Activated CD8-positive, alpha-beta memory T cell treated with anti-CD3 and anti-CD28 coated beads, Interleukin-2, amount 50 U/mL, for 4 hours (primary cell): ENCODE results near the gene DHRS4L2.
"Not testable (repeated sequence)": the region's sequence is repeated elsewhere in the genome, so short reads cannot be mapped to it uniquely, and the experiment has no call there.

Experiments used
- DNase-seq: peaks from one replicate; pipeline ENCODE4 v3.0.0-alpha.2; 2020

DHRS4L2 gene

DNA sequence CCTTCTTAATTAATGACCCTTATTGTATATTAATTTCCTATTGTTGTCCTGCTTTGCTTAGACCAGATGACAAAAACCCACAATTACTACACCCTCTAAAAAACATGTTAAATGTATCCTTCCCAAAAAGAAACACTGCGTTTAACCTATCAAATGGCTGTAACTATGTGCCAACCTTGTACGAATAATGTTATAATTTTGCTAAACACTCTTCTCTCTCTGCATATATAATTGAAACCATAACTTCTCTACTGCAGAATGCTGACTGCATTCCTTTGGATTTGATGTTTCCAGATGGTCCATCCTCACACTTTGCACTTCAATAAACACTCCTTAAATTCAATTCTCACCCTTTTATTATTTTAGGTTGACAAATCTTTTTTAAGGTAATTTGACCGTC lies 31.8 kb downstream of the DHRS4L2 start:
- DNase-seq = not testable (repeated sequence)

DNA sequence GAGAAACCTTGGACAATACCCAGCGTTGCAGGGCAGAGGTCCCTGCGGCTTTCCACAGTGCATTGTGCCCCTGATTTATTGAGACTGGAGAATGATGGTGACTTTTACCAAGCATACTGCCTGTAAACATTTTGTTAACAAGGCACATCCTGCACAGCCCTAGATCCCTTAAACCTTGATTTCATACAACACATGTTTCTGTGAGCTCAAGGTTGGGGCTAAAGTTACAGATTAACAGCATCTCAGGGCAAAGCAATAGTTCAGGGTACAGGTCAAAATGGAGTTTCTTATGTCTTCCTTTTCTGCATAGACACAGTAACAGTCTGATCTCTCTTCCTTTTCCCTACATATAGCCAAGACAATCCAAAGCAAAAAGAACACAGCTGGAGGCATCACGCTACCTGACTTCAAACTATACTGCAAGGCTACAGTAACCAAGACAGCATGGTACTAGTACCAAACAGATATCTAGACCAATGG lies 36.2 kb downstream of the DHRS4L2 start:
- not testable (repeated sequence) for DNase-seq

- DNase-seq = not testable (repeated sequence)
These were observed 41.0 kb downstream of the DHRS4L2 start for GRCh38 chr14:24029687-24030086.

GRCh38 chr14:24031331-24031730 lies 42.6 kb downstream of the DHRS4L2 start:
- not testable (repeated sequence) for DNase-seq

DNA sequence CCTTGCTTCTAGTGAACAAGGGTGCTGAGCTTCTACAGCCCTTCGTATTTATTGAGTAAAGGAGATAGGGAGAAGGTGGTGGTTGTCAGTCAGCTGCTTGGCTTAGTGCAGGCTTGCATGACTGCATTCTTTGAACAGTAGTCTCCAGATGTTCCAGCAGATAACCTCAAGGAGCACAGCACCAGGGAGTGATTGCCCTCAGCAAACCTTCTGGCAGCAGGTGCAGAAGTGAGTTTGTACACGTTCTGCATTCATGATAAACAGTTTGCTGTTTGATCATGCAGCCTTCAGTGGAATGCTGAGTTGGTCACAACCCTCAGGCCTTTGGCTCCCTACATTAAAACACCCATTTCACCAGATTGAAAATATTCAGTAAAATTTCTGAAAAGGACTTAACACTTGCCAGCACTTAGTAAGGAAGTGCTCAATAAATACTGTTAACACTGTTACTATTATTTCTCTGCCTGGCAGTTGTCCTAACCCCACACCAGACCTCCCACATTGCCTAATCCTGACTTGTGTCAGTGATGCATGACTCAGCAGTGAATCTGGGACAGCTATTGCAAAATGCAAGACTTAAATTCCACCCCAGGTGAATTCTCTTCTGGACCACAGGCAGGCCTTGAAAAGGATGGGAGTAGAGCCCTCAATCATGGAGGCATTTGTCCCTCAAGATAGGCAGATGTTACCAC lies 44.1 kb downstream of the DHRS4L2 start:
- no peak for DNase-seq

- DNase-seq = not testable (repeated sequence)
These were observed 47.0 kb downstream of the DHRS4L2 start for GRCh38 chr14:24035769-24036168.

DNA sequence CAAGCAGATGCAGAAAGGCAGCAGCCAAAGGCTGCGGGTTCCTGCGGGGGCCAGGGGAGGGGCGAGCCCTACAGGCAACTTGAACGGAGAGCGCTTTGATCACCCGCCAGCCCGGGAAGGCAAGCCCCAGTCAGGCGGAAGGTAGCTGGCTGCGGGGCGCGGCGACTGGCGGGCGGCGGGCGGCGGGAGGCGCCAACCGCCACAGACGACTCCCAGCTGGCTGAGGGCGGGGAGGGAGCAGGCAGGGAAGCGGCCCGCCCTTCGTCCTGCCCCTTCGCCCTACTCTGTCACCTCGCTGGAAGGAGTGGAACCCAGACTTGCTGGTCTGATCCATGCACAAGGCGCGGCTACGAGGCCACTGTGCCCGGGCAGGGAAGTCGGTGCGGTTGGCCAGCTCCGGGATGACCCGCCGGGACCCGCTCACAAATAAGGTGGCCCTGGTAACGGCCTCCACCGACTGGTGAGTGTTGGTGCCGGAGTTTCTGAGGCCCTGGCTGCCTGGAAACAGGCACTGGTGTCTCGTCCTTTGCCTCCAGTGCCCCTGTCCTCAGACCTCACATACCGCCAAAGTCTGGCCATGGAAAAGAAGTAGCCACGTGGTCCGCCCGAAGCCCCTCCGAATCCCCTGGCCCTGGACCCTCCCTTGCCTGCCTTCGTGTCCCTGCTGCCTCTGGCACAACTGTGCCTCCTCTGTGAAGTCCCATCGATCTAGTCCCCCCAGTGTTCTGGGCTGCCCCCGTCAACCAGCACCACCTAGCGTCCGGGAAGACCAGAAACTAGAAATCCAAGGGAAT lies 47.6 kb downstream of the DHRS4L2 start:
- DNase-seq = peak; percentile 70

DNA sequence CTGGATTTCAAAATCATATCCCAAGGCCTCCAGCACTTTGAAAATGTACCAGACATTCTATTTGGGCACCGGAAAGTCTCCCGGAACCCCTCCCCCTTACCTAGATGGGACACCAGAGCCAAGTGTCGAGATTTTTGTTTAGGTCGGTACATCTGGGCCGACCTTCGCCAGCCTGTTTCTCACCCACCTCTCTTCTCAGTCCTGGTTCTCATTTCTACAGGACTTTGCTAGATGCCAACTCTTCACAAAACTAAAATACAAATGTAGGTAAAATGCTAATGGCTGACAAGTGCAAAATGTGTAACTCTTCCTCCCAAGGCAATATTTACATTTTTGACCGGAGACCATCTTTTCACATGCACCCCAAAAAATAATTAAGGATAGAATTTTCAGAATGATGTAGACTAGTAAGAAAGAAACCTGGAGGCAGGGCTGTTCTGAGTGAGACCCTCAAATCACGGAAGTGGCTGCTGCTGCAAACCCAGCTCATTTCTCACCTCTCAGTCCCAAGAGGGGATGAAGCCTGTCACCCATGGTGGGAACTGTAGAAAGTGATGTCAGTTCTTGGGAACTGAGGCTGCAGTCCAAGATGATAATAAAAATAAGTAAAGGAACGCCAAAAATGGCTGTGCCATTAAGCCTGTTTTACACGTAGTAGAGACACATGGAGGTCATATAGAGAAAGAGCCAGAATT lies 48.4 kb downstream of the DHRS4L2 start:
- not testable (repeated sequence) for DNase-seq

DNA sequence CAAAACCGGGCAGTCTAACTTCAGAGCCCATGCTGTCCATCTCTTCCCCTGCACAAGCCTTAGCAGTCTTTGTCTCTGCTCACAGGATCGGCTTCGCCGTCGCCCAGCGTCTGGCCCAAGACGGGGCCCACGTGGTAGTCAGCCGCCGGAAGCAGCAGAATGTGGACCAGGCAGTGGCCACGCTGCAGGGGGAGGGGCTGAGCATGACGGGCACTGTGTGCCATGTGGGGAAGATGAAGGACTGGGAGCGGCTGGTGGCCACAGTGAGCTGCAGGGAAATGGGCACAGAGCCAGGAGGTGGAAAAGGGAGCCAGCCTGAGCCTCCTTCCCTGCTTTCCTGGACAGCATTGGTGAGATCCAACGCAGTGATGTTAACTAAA lies 48.9 kb downstream of the DHRS4L2 start:
- no peak for DNase-seq

GRCh38 chr14:24038686-24039085 lies 50.0 kb downstream of the DHRS4L2 start:
- DNase-seq = no peak

DNA sequence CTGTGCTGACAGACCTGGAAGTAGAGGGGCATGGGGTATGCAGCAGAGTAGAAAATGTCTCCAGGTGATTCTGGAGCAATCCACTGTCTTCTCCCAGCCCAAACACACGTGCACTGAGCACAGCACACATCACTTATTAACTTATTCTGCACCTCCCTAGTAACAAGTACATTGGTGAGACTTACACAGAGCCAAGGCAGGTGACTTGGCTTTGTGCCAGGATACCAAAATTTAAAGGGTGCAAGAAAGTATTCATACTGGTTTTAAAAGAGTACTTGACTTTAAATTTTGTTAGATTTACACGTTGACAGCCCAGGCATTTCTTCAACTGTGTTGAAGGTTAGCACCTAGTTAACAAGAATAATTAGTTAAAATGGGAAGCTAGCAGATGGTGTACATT lies 52.0 kb downstream of the DHRS4L2 start:
- no peak for DNase-seq

DNA sequence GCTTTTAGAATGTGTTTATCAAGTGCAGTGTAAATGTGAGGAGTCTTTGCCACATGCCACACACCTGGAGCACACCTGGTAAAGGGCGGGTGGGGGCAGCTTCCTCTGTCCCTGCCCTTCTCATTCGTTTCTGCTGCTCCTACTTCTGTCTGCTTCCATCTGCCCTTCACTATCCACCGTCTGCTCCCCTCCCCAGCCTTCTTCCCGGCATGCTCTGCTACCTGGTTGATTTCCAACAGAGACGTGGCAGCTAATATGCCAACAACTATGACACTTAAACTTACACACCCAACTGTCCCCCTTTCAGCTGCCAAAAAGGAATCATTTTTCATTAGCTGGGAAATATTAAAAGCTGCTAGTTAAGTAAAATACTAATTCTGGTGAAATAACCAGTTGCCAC lies 54.0 kb downstream of the DHRS4L2 start:
- DNase-seq = no peak

DNA sequence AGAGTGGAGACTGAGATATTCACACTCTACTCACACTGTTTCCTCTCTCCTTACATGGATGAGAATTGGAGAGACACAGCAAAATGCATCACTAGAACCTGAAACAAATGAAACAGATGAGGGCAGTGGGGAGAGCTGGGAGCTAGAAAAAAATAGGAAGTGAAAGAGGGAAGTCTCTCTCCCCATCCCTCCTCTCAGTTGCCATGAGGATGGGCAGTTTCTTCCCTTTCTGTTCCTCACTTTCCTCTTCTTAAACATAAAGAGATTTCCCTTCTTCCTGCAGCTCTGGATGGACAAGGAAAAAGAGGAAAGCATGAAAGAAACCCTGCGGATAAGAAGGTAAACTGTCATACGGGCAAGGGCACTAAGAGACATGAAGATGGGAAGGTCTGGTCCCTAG lies 60.3 kb downstream of the DHRS4L2 start:
- DNase-seq = not testable (repeated sequence)

- not testable (repeated sequence) for DNase-seq
These were observed 62.0 kb downstream of the DHRS4L2 start for GRCh38 chr14:24050753-24051152.

DNA sequence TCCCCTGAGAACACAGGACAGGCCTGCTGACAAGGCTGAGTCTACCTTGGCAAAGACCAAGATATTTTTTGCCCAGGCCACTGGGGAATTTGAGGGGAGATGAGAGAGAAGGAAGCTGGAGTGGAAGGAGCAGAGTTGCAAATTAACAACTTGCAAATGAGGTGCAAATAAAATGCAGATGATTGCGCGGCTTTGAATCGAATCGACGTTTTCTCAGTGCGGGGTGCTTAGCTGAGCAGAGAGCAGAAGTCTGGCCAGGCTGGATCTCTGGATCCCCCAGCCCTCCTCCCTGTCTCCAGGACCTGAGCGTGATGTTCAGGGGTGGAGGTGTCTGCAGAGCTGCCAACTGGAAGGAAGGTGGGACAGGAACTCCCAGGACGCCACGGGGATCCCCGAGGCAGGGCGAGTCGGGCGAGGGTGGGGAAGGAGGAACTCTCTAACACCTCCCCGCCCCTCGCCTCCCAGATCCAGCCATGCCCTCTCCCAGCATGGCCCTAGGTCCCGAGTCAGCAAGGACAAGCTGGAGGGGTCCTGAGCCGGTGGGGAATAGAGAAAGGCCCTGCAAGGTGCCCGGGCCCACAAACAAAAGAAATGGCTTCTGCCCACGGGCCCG lies 62.6 kb downstream of the DHRS4L2 start:
- no peak for DNase-seq

- peak; percentile 60 for DNase-seq
These were observed 63.3 kb downstream of the DHRS4L2 start, which contains the start of gene CARMIL3 for GRCh38 chr14:24051789-24052655. Gene CARMIL3 (plus strand): TSS chr14:24052009. CDS start chr14:24052154, 145 bp downstream.

DNA sequence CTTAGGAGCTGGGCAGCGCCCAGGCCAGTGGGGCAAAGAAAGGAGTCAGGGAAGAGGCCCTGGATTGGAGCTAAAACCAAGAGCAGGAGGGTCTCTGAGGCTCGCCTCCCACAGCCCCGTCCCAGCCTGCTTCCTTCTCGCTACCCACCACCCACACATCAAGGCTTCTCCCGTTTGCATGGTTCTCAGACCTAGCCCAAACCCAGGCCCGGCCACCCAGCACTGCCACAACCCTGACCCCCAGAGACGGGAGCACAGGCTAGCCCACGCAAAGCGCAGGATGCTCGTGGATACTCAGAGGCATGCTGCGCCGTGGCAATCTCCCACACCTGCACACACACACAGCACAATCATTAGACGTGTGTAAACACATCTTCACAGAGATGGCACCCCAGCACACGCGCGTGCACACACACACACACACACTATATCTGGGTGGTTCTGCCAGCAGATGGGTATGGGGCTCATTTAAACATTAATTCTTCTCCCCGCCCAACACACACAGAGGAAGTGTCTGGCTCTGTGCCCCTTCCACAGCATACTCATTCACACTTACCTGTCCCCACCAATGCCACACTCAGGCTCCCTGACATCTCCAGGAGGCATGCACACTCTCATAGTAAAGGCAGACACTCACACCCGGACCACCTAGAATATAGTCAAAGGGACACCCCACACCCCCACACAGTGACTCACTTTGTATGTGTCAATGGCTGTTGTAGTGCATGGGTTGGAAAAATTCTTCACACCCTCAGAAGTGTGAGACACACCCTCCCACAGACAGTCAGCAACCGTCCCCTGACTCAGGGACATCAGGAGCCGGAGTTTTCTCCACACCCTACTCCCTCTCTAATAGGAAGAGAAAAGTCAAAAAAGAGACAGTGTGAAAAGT lies 64.2 kb downstream of the DHRS4L2 start:
- peak; percentile 67 for DNase-seq

- no peak for DNase-seq
These were observed 65.0 kb downstream of the DHRS4L2 start for GRCh38 chr14:24053548-24054323.

DNA sequence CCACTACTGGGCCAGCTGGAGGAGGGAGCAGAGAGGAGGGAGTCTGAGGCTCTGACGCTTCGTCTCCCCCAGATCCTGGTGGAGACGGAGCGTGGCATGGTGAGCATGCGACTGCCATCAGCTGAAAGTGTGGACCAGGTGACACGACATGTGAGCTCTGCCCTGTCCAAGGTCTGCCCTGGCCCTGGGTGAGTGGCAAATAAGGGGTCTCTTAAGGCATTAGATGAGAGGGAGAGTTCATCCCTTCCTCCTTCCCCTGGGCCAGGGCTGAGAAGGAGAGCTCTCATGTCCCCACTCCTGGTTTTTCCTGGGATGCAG lies 65.6 kb downstream of the DHRS4L2 start:
- DNase-seq = no peak

DNA sequence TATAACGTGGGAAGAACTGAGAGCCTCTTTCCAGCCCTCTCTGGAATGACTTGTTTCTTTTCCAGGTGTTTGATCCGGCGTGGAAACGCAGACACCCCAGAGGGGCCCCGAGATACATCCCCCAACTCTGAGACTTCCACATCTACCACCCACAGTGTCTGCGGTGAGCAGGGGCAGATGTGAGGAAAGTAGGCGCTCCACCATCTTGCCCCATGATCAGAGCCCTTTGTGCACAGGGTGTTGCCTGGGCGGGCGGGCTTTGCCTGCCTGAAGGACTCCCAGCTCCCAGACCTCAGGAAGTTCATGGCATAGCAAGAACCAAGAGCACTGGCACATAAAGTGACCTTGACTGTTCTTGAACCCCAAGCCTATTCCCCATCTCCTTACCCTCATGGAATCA lies 65.9 kb downstream of the DHRS4L2 start:
- no peak for DNase-seq
